ENCODE results near the gene GAA. TPM values are rescaled to one million over a fixed set of nuclear protein-coding genes. Genes with fewer than 3 reads are reported as not detected.

The GAA gene
- total RNA-seq, 1 experiment from 2014 or later: 30.3 TPM

- H3K79me2 ChIP-seq (ENCODE audit: insufficient read depth, low read length): no peaks in the 10 kb centered on the region
- no peak overlapping the region for H2BK15ac ChIP-seq (ENCODE audit: low read depth, low read length)
- no peak overlapping the region for H4K5ac ChIP-seq (ENCODE audit: insufficient read length, low read depth, low read length)
- H3K56ac ChIP-seq (ENCODE audit: insufficient read length, low read depth, low read length): no peak overlapping the region
- no peak overlapping the region for H3K27ac Mint-ChIP-seq
- H4K8ac ChIP-seq (replicated peaks; ENCODE audit: insufficient read length, low read depth, low read length): no peak overlapping the region
- H2AK5ac ChIP-seq (ENCODE audit: insufficient read length, low read length): no peak overlapping the region
- no peaks in the 10 kb centered on the region for H3K23me2 ChIP-seq (ENCODE audit: insufficient read length, low read depth, low read length, poor library complexity, severe bottlenecking)
- no peaks in the 10 kb centered on the region for H3K27me3 Mint-ChIP-seq (ENCODE audit: low read depth)
- H3T11ph ChIP-seq (ENCODE audit: low read length): no peak overlapping the region
- DNase-seq: no peak
- no peaks in the 10 kb centered on the region; the same call in 1 of the 2 replicates for H3K4me1 ChIP-seq (ENCODE audit: insufficient read depth, low read length)
- H3K4me3 Mint-ChIP-seq: no peak overlapping the region
- H4K91ac ChIP-seq (ENCODE audit: insufficient read length, low read depth, low read length): no peak overlapping the region
- no peak overlapping the region for H3K23ac ChIP-seq (ENCODE audit: insufficient read length, low read depth, low read length)
- H3K18ac ChIP-seq (ENCODE audit: insufficient read length, low read depth, low read length): no peak overlapping the region
- H2BK120ac ChIP-seq (ENCODE audit: low read depth, low read length, poor library complexity, severe bottlenecking): no peak overlapping the region
- no peak overlapping the region for H2BK20ac ChIP-seq (ENCODE audit: low read depth, low read length, poor library complexity, severe bottlenecking)
- H3K9me3 Mint-ChIP-seq: no peaks in the 10 kb centered on the region
- TF ChIP-seq CTCF (conservative IDR thresholded peaks at IDR 0.05): no peak
- no peak overlapping the region for H3K4ac ChIP-seq (ENCODE audit: low read depth, low read length)
- no peak overlapping the region for H3K14ac ChIP-seq (ENCODE audit: insufficient read depth, low read length)
- WGBS (ENCODE audit: extremely low coverage, insufficient read length, low lambda C conversion rate): no CpG with 5 or more reads among the region's 8 CpGs
- H3K79me1 ChIP-seq (ENCODE audit: insufficient read depth, low read depth, low read length, poor library complexity, severe bottlenecking): no peaks in the 10 kb centered on the region
- H3K27me3 ChIP-seq (ENCODE audit: insufficient read depth, low read length): no peaks in the 10 kb centered on the region
- H4K20me1 ChIP-seq (ENCODE audit: control insufficient read depth, insufficient read depth, insufficient read length): no peaks in the 10 kb centered on the region
- no peak overlapping the region for H3K9ac ChIP-seq (ENCODE audit: extremely low read depth, insufficient read length, low read length)
- H3K9me3 ChIP-seq (ENCODE audit: control insufficient read depth, low read depth, low read length): no peaks in the 10 kb centered on the region
- H3K4me1 Mint-ChIP-seq: peaks cover 19 to 29% of the 10 kb centered on the region in 2 experiments
- H3K27ac ChIP-seq (ENCODE audit: insufficient read length, low read depth, low read length): no peak overlapping the region
- H2BK5ac ChIP-seq (ENCODE audit: insufficient read length, low read length): no peak overlapping the region
- no peak overlapping the region for H2AFZ ChIP-seq (ENCODE audit: low read length)
- H2BK12ac ChIP-seq (ENCODE audit: insufficient read length, low read depth, low read length): no peak overlapping the region
- peaks cover 0 to 2% (median 0%) of the 10 kb centered on the region in 3 experiments; a peak in 1 of 7 replicates for H3K36me3 Mint-ChIP-seq (ENCODE audit: insufficient read depth in 1 of 3, low read depth in 3 of 3)
- no peak overlapping the region for H3K4me2 ChIP-seq (ENCODE audit: insufficient read depth, insufficient read length, low read length)
These were observed 36.7 kb upstream of the GAA start for GRCh38 chr17:80064696-80065095.

All from H9 (cell line).